HG03354 (cell line): ENCODE data around the gene NYAP2.

Source experiments
- ATAC-seq: cut with Tn5 transposase; IDR thresholded peaks from one replicate; pipeline ENCODE4 v1.9.1; 2021; ENCODE audit warnings: mild to moderate bottlenecking; ENCODE audit not compliant: unreplicated experiment, poor library complexity, severe bottlenecking

Gene NYAP2

GRCh38 chr2:225670111-225670974 is 270.8 kb downstream of the NYAP2 start:
- no peak for ATAC-seq

DNA sequence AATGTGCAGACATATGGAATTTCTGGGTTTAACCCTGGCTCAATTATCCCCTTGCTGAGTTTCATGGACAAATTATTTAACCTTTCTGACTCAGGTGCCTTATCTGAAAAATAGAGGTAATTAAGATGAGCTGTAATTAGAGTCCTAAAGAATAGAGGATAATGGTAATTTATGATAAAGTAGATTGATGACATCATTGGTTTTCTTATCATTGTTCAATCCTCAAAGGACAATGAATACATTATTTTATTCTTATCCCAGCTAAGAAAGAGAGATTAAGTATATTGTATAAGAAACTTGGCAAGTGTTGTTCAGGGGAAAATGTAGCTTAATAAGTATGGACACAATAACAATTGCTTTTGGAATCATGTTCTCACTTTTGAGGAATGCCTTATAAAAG is 279.3 kb downstream of the NYAP2 start:
- no peak for ATAC-seq

- ATAC-seq, result no peak
Observed at GRCh38 chr2:225683258-225683657, 283.7 kb downstream of the NYAP2 start.

DNA sequence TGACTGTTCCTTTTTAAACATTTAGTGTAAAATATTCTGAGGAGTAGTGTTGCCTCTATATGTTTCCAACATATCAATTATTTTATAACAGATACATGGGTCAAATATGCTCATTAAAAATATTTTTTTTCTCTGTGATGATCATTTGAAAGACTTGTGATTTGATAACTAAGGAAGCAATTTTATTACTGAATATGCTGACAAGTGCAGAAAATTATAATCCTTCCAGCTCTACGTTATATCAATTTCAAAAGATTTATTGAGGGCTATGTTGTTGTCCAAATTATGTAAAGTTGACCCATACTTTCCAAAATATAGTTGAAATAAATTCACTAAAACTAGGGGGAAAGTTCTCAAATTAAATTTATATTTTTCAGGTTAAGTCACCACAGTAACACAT is 290.6 kb downstream of the NYAP2 start:
- no peak for ATAC-seq

GRCh38 chr2:225691711-225692110 is 292.2 kb downstream of the NYAP2 start:
- no peak for ATAC-seq

DNA sequence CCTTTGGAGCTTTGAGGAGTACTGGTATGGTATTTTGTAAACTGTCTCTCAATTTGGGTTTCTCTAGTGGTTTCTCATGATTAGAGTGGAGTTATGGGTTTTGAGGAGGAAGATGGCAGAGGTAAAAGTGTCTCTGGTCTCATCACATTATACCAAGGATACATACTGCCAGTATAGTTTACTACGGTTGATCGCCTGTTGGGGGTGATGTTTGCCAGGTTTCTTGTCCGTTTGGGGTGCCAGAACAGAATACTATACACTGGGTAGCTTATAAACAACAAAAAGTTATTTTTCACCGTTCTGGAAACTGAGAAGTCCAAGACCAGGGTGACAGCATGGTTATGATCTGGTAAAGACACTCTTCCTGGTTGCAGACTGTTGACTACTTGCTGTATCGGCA is 293.7 kb downstream of the NYAP2 start:
- no peak for ATAC-seq

- ATAC-seq, result no peak
Observed at GRCh38 chr2:225694664-225695063, 295.2 kb downstream of the NYAP2 start.

DNA sequence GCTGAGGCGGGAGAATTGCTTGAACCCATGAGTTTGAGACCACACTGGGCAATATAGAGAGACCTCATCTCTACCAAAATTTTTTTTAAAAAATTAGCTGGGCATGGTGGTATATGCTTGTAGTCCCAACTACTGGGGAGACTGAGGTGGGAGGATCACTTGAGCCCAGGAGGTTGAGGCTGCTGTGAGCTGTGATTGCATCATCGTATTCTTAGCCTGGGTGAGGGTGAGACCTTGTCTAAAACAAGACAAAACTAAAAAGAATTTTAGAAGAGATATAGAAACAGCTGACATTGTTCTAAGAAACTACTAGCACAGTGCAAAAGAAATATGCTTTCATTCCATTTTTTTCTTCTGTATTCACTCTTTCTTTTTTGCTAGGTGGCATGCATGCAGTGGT is 298.4 kb downstream of the NYAP2 start:
- no peak for ATAC-seq
